SW 1271 (cell line): ENCODE measurements around the gene PDSS2.

Experiments used
- DNase-seq, 2 experiments: peaks; one replicate each; lab custom pipeline; 2025; lab: John Stamatoyannopoulos, UW

The PDSS2 gene

DNA sequence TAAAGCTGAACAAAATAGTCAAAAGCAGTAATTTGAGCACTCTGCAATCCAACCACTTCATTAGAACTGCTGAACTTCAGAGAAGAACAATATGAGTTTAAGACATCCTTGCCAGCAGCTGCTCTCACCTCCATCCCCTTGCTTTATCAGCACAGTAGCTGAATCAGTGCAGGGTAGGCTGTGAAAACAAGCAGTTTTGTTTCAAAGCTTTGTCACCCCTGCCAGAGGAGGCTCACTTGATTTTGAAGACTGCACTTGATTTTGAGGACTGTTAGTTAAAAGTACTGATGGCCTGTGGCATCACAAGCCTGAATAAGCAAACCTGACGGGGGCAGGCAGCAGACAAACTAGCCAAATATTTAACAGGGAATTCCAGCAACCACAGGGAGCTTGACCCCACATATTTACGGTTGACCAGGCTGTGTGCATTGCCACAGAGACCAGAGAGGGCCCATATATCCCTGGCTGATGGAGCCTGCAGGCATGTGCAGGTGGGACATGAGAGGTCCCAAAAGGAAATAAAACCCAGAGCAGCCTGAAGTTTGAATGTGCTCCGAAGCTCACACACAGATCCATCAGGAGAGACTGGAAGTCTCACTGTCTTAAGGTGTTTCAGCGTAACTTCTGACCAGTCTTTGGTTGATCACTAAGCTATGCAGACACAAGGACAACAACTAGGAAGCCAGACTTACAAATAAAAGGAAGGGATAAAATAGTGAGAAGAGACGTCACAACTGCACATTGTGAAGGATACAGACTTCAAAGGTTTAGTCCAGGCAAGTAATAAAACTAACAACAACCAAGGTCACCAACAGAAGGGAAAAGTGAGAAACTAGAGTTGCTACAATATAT, 97.4 kb downstream of the PDSS2 start:
- DNase-seq: peak in 1 of 2 experiments; percentile 18

DNA sequence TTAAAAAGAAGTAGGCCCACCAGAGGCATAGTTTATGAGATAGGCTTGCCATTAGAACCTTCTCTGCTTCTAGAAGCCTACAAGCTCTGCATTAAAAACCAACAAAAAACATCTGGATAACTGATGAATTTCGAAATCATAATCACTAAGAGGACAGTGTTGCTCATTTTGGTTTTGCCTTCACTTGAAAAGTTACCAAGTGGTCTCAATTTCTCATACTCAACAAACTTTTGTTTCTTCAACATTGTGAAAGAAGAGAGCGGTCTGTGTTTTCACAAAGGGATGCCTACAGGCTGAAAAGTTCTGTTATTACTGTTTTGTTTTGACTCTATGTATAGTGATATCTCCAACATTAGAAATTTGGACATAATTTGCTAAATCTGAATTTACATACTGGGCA, 98.9 kb downstream of the PDSS2 start:
- DNase-seq: no peak

DNA sequence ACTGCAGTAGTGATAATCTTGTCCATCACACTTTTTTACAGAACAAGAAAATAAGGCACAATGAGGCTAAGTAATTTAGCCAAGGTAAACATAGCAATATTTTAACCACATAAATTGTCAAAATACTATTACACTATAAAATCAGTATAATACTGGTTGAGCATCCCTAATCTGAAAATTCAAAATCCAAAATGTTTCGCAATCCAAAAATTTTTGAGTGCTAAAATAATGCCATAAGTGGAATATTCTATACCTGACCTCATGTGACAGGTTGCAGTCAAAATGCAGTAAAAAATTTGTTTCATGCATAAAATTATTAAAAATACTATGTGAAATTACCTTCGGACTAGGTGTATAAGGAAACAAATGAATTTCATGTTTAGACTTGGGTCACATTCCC, 101.5 kb downstream of the PDSS2 start:
- DNase-seq: no peak

GRCh38 chr6:107357031-107357430, 102.3 kb downstream of the PDSS2 start:
- no peak for DNase-seq

DNA sequence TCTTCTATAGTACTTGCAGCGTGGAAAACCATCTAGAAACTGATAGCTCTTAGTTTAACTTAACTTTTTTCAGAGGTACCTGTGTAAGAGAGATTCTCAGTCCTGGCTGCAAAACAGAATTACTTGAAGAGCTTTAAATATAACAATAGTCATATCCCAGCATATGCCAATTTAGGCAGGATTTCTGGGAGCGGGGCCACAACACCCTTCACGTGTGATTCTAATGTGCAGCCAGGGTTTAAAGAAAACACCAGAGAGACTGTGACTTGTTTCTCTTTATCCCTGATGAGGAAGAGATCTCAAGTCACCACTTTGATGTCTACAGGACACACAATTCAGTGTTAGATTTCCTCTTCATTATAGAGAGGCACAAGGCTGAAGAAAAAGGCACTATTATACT, 103.7 kb downstream of the PDSS2 start:
- DNase-seq: no peak

GRCh38 chr6:107354451-107354850, 104.9 kb downstream of the PDSS2 start:
- DNase-seq: no peak

DNA sequence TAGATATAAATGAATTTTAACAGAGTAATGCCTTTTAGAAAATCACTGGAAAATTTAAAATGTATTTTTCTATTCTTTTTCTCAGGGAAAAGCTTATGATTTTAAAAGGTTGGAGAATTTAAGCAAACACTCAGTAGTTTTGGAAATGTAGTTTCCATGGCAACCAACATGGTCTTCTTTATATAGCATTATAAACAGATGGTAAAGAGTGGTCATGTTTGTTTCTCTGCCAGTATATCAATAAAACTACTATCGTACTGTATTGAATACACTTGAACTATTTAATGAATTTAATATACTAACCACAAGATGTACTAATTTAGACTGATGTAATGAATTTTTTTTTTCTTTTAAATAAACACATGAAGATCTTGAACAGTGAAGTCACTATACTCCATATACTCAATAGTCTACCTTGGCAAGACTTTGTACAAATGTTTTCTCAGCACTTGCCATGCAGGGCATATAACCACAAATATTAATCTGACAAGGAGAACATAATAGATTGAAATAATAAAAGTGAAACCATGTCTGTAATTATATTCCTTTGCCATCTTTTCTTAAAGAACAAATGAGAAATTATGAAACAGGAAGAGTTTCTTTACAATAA, 105.5 kb downstream of the PDSS2 start:
- no peak for DNase-seq

GRCh38 chr6:107348224-107348623, 111.1 kb downstream of the PDSS2 start:
- no peak for DNase-seq

DNA sequence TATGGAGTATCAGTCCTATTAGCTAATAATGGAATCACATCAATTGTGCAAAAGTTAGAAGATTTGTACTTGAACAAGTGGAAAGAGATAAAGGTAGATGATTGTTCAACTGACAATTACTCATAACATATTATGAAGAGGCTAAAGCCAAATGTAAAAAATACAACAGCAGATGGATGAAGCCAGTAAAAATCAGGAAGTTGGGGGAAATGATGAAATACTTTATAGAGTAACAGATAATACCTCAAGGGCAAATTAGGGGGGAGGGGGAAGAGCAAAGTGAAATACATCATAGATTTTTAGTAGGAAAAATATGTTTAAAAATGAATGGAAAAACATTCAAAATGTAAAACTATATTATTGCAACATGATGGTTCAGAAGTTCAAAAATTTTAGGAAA, 114.0 kb downstream of the PDSS2 start:
- no peak for DNase-seq

DNA sequence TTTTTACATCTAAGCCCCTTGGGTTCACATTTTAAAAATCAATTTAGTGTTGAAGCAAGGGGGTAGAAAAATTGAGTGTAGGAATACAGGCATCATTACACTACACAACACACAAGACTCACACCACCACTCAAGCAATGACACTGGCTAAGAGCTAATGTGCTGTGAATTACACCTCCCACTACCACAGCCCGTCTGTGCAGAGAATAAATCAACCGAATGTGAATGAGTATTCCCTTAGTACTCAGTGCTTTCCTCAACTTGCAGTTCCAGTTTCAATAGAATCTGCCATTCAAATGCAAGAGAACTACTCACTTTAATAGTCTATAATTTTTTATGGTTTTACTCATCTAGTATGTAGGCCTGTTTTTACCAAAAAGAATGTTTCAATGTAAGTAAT, 114.4 kb downstream of the PDSS2 start:
- no peak for DNase-seq

- DNase-seq: no peak
Measured at GRCh38 chr6:107344383-107344782, 115.0 kb downstream of the PDSS2 start.

DNA sequence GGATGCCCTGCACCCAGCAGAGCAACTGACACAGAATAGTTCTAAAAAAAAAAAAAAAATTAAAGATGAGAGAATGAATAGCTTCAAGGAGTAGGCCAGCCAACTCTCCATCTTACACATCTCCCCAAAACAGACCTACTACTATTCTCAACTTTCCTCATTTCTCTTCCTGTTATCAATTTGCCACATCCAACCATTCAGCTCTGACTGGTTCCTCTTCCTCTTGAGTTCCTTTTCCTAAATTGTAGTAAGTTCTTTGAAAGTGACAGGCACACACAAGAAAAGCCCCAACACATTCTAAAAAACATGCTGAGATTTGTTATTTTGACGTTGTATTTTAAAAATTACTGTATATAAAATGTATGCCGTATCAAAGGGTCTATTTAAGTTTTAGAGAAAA, 117.2 kb downstream of the PDSS2 start:
- no peak for DNase-seq

DNA sequence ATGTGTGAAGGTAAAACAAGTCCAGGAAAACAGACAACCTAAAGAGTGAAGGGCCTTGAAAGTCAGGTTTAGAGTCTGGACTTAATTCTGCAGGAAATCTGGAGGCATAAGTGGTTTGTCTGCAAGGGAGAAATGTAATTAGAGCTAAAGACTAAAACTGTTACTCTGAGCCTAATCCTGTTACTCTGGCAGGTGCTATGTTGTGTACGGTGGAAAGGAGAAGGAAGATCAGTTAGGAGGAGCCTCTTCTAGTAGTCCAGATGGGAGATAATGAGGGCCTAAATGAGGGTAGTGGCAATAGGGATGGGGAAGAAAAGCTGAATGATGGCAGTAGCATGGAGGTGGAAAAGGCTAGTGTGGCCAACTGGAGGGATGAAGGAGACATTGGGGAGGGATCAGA, 118.5 kb downstream of the PDSS2 start:
- DNase-seq: no peak

DNA sequence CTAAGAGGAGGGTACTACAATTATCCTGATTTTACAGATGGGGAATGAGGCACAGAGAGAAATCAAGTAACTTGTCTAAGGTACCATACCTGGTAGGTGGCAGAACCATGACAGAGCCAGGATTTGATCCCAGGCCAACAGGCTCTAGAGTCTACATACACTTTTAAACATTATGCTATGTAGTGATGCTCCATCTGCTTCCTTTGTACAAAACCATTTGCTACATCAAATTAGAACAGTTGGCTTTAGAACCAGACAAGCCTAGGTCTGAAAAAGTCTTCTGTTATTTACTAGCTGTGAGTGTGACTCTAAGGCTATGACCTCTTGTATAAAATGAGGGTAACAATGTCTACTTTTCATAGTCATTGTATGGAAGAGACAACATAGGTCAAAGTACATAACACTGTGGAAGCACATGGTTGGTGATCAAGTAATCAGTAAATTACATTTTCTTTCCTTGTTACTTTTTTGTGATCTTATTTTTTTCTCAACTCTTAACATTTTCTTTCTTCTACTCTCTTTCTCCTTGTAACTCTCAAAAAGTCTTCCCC, 122.1 kb downstream of the PDSS2 start:
- no peak for DNase-seq

DNA sequence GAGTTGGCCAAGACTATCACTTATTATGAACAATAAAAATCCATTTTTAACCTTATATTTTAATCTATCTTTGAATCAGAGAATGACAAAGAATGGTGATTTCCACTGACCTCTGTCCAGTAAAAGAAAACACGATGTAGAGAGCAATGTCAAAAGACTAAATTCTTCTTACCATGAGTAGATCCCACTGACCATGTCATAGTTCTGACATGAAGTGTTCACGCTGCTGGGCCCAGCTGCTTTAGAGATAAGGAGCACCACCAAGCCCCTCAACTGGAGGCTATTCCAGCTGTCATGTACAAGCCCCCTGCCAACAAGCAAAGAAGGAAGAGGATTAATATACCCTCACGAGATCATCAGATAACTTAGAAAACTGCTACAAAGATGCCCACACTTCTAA, 125.3 kb downstream of the PDSS2 start:
- DNase-seq: no peak

- DNase-seq: no peak
Measured at GRCh38 chr6:107333491-107333890, 125.9 kb downstream of the PDSS2 start.

GRCh38 chr6:107331409-107332386, 127.7 kb downstream of the PDSS2 start:
- no peak for DNase-seq

DNA sequence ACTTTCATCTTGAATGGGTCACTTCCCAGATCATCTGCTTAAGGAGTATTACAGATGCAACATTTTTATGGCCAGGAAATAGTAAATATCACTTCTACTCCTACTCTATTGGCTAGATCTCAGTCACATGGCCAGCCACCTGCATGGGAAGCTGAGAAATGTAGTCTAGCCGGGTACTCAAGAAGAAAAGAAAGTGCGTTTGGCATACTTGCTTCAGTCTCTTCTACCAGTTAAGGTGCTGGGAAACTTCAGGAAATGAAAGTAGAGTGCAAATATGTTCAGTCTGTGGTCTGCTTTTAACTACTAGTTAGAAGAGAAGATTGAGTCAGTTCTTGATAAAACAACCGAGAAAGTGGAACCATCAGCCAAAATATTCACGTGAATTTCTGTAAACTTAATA, 129.2 kb downstream of the PDSS2 start:
- no peak for DNase-seq

DNA sequence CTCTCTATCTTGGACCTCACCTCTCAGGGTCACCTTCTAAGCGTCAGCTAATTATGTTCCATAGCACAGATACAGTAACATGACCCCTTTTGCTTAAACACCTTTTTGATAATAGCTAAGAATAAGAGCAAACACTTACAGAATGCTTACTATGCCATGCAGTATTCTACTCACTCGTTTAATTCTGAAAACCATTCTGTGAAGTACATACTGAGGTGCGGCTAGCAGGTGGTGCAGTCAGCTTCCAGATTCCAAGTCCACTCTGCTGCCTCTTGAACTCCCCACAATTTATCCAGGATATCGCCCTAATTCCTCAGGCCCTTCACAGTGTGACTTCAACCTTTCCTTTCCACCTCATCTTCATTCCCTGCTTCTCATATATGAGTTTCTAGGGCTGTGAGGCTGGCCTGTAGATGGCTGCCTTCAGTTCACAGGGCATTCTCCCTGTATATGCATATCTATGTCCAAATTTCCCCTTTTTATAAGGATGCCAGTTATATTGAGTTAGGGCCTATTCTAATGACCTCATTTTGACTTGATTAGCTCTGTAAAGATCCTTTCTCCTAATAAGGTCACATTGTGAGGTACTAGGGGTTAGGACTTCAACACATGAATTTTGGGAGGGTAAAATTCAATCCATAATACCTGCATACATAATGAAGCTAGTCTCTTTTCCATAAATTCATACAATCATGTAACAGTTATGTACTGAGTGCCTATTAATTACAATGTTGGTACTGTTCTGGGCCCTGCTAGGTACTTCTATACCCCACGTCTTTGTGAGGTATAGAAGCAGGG, 130.1 kb downstream of the PDSS2 start:
- no peak for DNase-seq

GRCh38 chr6:107328081-107328480, 131.3 kb downstream of the PDSS2 start:
- no peak for DNase-seq

GRCh38 chr6:107323133-107323785, 136.1 kb downstream of the PDSS2 start:
- peak in 1 of 2 experiments; percentile 18 for DNase-seq
